Fibroblast of skin of left quadriceps (primary cell): Measurements from ENCODE around the gene PRSS33.

Source experiments
- DNase-seq, 2 experiments: peaks; one replicate each; pipeline ENCODE4 v3.0.0-alpha.2; 2013; ENCODE audit warnings: low read depth in 2 of 2

Gene PRSS33

GRCh38 chr16:2787406-2787805 is at the start of gene PRSS33:
PRSS33 (minus strand) TSS chr16:2787560; CDS start chr16:2786547, 1,013 bp downstream.
- no peak for DNase-seq

DNA sequence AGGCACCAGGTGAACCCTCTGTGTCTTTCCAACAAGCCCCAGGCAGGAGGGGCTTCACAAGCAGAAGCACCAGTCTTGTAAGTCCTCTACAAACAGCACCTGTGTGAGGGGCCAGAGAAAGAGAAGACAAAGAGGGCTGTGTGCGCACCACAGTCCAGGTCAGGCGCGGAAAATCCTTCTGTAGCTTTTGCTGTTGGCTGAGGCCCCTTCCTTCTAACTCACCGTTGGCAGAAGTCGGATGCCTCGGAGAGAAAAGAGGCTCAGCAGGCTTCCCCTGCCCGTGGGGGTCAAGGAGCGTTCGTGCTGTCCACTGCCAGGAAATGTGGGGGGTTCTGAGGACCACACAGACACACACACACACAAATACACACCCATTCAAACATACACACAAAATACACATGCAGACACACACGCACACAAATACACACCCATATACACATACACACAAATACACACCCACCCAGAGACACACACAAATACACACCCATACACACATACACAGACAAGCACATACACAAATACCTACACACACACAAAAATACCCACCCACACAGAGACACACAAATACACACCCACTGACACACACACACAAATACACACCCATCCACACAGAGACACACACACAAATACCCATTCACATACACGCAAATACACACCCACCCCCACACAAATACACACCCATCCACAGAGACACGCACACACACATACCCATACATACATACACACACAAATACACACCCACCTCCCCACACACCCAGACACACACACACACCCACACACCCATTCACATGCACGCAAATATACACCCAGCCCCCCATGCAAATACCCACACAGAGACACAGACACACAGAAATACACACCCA is 49.5 kb upstream of the PRSS33 start:
- DNase-seq = no peak

DNA sequence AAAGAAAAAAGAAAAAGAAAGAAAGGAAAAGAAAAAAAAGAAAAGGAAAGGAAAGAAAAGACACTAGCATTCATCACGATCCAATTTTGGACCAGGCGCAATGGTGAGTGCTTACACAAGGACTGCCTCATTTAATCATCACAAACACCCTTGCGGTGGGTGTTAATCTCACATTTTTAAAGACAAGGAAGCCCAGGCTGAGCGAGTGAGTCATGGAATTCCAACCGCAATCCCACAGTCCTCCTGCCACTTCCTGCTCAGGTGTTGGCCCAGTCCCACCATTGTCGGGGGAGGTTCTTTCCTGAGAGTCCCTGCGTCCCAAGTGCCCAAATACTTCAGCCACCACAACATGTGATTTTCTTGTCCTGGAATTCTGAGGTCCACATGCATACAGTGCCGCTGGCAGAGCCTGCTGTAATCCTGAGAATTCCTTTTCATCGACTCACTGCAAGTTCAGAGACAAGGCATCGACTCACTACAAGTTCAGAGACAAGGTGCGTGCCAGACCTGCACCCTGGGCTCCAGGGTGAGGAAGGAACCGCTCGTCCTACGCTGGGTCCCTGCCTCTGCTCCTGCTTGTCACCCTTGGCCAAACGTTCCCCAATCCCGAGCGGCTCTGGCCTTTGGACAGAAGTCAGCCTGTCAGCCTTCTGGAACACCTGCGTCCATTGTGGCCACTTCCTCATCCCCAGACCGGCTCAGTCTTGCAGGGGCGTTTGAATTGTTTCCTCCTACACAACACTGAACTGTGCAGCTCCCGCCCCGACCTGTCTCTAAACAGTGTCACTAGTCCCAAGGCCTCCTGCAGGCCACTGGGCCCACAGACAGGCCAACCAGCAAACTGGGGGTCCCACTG is 48.5 kb upstream of the PRSS33 start:
- DNase-seq = peak; percentile 97 to 98

GRCh38 chr16:2834968-2835367 is 47.6 kb upstream of the PRSS33 start:
- no peak for DNase-seq

GRCh38 chr16:2833776-2834175 is 46.4 kb upstream of the PRSS33 start:
- DNase-seq = no peak

- DNase-seq = no peak
Measured at GRCh38 chr16:2831203-2831602, 43.8 kb upstream of the PRSS33 start.

DNA sequence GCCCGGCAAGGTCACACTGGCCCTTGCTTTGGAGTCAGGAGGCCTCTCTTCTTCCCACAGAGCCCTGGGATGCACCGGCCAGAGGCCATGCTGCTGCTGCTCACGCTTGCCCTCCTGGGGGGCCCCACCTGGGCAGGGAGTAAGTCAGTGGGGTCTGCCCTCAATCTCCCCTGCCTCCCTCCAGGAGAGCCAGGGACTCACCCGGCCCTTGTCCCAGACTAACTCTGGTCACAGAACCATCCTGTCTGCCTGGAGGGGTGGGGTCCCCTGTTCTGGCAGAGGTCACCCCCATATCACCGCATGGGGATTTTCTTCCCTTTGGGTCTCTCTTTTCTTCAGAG is 43.0 kb upstream of the PRSS33 start:
- no peak for DNase-seq

DNA sequence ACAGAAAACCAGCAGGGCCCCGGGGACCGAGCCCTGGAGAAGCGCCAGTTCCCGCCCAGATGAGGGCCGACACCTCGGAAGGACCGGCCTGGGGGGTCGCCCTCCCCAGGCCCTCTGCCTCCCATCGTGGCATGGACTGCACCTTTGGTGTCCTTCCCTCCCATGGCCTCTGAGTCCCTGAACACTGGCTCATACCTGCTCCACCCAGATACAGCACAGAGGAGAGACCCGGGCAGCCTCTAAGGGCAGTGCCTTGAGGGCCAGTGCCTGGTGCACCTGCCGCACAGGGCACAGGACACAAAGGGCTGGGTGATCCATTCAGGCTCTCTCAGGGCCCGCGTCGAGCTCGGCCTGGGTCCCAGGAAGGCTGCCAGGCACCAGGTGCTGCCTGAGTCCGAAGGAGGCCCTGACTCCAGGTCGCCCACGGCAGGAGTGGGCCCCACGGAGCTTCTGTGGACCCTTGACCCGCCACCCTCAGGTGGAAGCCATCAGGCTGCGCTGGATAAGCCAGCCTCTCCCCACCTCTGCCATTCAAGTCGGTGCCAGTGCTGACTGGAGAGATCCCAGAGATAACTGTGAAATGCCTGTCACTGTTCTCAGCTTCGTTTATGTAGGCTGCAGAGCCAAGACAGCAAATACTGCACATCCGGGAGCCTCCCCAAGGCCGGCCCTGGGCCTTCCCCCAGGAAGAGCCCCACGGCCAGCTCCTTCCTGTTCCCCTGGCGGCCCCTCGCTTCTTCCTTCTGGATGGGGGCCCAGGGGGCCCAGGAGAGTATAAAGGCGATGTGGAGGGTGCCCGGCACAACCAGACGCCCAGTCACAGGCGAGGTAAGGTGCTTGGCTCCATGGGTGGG is 42.4 kb upstream of the PRSS33 start, which contains the start of gene ZG16B:
ZG16B (plus strand) TSS at position 803 of the 854 bp plus-strand sequence. CDS start 139 bp downstream, outside the sequence.
- DNase-seq = no peak

DNA sequence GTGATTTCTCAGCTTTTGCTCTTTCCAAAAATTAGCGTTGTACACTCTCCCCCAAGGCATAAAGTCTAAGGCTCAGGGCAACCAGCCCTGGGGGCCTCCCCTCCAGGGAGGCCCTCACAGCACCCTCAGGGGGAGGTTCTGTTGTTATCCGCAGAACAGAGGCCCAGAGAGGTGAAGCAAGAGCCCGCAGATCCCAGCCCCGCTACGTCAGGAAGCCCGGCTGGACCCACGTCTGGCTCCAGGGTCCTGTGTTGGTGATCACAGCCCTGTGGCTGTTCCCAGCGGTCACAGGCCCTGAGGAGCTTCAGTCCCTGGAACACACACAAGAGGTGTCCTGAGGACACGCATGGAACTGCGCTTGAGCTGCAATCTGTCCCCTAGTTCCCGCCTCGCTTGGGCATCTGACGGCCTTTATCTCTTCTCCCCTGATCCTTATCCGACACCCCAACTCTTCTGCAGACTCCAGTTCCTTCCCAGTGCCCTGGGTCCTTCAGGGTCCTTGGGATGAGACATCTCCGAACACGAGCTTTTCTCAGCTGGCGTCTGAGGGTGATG is 41.6 kb upstream of the PRSS33 start:
- DNase-seq = no peak

- DNase-seq = no peak
Measured at GRCh38 chr16:2828521-2828840, 41.1 kb upstream of the PRSS33 start.

- DNase-seq = no peak
Measured at GRCh38 chr16:2827831-2828520, 40.6 kb upstream of the PRSS33 start.

DNA sequence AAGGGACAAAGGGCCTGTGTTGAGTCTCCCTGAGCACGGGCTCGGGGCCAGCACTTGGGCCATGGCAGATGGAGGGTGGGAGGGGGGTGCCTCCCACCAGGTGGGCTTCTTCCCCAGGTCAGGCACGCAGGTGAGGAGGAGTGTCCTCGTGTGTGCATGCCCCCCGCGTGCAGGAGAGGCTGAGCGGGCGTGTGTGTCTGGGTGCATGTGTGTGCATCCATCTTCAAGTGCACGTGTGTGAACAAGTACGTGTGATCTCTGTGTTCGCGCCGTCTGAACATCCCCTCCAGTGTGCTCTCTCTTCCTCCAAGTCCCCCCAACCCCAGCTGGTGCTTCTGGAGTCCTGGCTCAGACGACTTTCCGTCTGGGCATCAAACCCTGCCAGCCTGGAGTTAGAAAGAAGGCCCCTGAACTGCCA is 40.0 kb upstream of the PRSS33 start:
- DNase-seq = no peak

DNA sequence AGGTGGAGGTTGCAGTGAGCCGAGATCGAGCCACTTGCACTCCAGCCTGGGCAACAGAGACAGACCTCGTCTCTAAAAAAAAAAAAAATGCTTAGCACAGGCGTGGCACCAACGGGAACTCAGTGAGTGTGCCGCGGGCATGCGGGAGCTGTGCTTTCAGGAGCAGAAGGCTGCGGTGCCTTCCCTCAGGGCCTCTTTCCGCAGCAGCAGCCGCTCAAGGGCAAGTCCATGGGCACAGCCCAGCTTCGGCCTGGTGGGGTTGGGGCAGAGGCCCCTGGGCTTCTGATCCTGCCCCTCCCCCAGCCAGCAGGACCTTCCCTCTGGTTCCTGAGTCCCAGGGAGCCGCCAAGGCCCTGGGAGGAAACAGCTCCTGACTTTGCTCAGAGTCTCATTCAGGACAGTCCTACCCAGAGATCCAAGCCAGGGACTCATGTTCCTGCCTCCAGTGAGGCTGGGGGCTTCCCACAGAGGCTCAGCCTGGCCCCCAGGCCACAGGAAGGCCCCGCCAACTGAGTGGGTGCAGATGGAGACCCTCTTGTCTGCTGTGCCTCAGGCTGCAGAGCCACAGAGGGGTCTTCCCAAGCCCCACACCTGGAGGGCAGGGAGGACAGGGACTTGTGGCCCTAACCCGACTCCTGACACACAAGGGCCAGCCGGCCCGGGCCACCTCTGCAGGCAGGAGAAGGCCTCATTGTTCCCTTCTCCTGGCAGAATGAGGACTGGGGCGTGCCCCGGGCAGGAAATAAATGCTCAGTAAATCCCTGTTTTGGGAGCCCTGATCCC is 39.4 kb upstream of the PRSS33 start:
- no peak for DNase-seq

DNA sequence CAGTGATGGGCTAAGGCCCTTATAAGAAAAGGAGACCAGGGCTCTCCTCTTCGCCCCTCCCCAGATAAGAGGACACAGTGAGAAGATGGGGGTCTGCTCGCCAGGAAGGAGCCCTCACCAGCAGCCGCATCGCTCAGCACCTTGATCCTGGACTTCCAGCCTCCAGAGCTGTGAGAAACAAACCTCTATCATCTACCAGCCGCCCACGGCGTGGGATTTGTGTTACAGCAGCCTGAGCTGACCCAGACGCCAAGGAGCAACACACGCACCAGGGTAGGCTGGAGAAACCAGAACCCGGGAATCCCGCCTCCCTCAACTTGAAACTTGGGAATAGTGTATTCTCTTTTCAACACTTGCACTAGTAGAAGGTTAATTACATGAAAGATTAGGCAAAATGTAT is 38.5 kb upstream of the PRSS33 start:
- no peak for DNase-seq

GRCh38 chr16:2825049-2825742 is 37.8 kb upstream of the PRSS33 start:
- DNase-seq = no peak

- DNase-seq = no peak
Measured at GRCh38 chr16:2824626-2825025, 37.3 kb upstream of the PRSS33 start.

DNA sequence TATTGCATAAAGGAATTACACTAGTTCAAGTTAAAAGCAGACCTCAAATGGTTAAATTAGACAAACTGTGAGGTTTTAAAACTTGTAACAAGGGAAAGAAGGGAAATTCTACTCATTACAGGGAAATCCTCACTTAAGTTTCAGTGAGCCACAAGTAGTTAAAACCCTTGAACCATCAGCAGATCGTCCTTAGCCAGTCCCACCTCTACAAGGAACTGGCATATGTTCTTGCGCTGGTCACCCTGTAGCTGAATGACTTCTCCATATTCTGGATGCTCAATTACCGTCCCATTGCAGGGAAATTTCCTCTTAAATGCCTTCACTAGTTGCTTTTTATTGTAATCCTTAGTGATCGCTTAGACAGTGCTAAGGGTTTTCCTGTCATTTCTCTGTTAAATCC is 35.1 kb upstream of the PRSS33 start:
- DNase-seq = no peak

DNA sequence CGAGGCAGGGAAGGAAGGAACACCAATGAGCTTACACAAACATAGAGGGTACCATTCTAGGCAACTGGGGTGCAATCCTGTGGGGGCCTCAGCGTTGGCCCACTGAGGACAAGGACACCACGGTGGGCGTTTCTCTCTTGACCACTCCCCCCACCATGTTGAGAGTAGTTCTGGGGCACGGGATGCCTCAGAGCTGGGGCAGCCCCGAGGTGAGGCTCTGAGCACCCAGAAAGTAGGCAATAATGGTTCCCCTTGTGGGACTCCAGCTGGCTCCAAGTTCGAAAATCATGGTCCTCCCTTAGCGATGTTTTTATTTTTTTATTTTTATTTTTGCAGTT is 34.8 kb upstream of the PRSS33 start:
- DNase-seq = no peak

DNA sequence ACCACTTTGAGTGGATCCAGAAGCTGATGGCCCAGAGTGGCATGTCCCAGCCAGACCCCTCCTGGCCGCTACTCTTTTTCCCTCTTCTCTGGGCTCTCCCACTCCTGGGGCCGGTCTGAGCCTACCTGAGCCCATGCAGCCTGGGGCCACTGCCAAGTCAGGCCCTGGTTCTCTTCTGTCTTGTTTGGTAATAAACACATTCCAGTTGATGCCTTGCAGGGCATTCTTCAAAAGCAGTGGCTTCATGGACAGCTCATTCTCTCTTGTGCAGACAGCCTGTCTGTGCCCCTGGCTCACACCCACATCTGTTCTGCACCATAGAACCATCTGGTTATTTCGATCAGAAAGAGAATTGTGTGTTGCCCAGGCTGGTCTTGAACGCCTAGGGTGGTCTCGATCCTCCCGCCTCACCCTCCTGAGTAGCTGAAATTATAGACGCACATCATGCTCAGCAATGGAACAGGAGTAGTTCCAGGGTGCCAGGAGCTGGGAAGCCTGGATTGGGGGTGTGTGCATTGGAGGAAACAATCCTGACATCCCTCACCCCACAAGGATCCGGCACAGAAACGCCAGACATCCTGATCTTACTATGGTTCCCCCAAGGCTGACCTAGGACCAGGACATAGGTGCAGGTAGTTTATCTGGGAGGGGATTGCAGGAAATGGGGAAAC is 34.3 kb upstream of the PRSS33 start:
- no peak for DNase-seq
